Panc1 (cell line): ENCODE data around the gene ZNF775. TPM values are rescaled to one million over a fixed set of nuclear protein-coding genes. Genes with fewer than 3 reads are reported as not detected.

Experiments used
- ATAC-seq: fragments of 200-7000 bp; cut with Tn5 transposase; 2 replicates; pipeline ENCODE4 v1.9.1; 2020; ENCODE audit warnings: mild to moderate bottlenecking, moderate library complexity
- BruUV-seq: library from RNA; stranded (reverse); fragments of 400-500 nt; replicated peaks from 2 replicates; lab custom pipeline; 2021; lab: Mats Ljungman, UMichigan
- CTCF ChIA-PET: fragments of 300-600 bp; sonication (Branson Sonifier 250); formaldehyde crosslinking; loops from one replicate; lab custom pipeline; 2022; ENCODE audit warnings: antibody characterized with exemption; lab: Charles Lee
- POLR2A ChIA-PET: fragments of 300-600 bp; sonication (Branson Sonifier 250); formaldehyde crosslinking; loops from one replicate; lab custom pipeline; 2022; ENCODE audit warnings: antibody characterized with exemption; lab: Charles Lee
- DNase-seq: peaks from one replicate; pipeline ENCODE4 v3.0.0-alpha.2; 2010; ENCODE audit warnings: low read depth, low spot score
- H3K27ac ChIP-seq: 2 replicates; pipeline ENCODE4 v1.5.1; 2011; ENCODE audit warnings: mild to moderate bottlenecking, low read length, inconsistent platforms
- H3K27me3 ChIP-seq: fragments of 200-500 bp; sonication (Bioruptor generic); 2 replicates; pipeline ENCODE4 v1.6.0; 2014; ENCODE audit warnings: low read length, inconsistent platforms; ENCODE audit not compliant: control insufficient read depth, insufficient read depth
- H3K36me3 ChIP-seq: fragments of 200-500 bp; sonication (Bioruptor generic); 2 replicates; pipeline ENCODE4 v1.5.1; 2014; ENCODE audit warnings: inconsistent platforms, mild to moderate bottlenecking, low read length, moderate library complexity; ENCODE audit not compliant: control insufficient read depth, insufficient read depth
- H3K4me1 ChIP-seq: 2 replicates; pipeline ENCODE4 v1.5.1; 2011; ENCODE audit warnings: inconsistent platforms, mild to moderate bottlenecking, low read length, moderate library complexity; ENCODE audit not compliant: control insufficient read depth, insufficient read depth
- H3K4me3 ChIP-seq, 2 experiments: 2 replicates each; pipeline ENCODE4 v1.5.1; 2011 to 2012; ENCODE audit warnings: low read depth in 2 of 2, low read length in 2 of 2, mild to moderate bottlenecking in 2 of 2, inconsistent platforms in 1 of 2, moderate library complexity in 1 of 2
- H3K9me3 ChIP-seq: fragments of 200-500 bp; sonication (Bioruptor generic); 2 replicates; pipeline ENCODE4 v1.5.1; 2014; ENCODE audit warnings: low read depth, mild to moderate bottlenecking, inconsistent platforms, low read length, moderate library complexity; ENCODE audit not compliant: control insufficient read depth, insufficient read depth
- POLR2AphosphoS5 ChIP-seq: IDR thresholded peaks from 2 replicates; pipeline ENCODE4 v1.6.1; 2012; ENCODE audit warnings: mild to moderate bottlenecking, low read depth, low read length, moderate library complexity
- SIN3A ChIP-seq: IDR thresholded peaks from 2 replicates; pipeline ENCODE4 v1.6.1; 2012; ENCODE audit warnings: low read depth, mild to moderate bottlenecking, low read length, moderate library complexity, borderline replicate concordance; ENCODE audit not compliant: insufficient read depth
- TCF7L2 ChIP-seq: IDR thresholded peaks from 2 replicates; pipeline ENCODE4 v1.6.1; 2011; ENCODE audit warnings: mild to moderate bottlenecking, low read depth, low read length, inconsistent platforms
- in situ Hi-C: cut with HindIII; loops from 2 replicates; pipeline ENCODE4 v1.10.0; 2016; ENCODE audit warnings: low sequenced_read_pairs, low pct_unique_long_range_greater_than_20kb
- intact Hi-C: fragments of 100-400 bp; cut with micrococcal nuclease; formaldehyde crosslinking; loops from one replicate; pipeline ENCODE4 v1.10.0; 2022; ENCODE audit not compliant: unreplicated experiment
- total RNA-seq: library from RNA; stranded (reverse); gene quantifications from one replicate; pipeline ENCODE4 v1.2.1, GENCODE V29; 2021; ENCODE audit not compliant: unreplicated experiment
- TF ChIP-seq, protein P1 (sequence below), 2 experiments: IDR thresholded peaks; 2 replicates each; pipeline ENCODE4 v1.6.1; 2011 to 2012; ENCODE audit warnings: low read depth in 2 of 2, control low read depth in 1 of 2, low read length in 1 of 2, mild to moderate bottlenecking in 1 of 2, moderate library complexity in 1 of 2; ENCODE audit not compliant: insufficient read depth in 1 of 2
- TF ChIP-seq, protein P2 (sequence below): fragments of 450-650 bp; IDR thresholded peaks from 2 replicates; pipeline ENCODE4 v1.5.1; 2017; ENCODE audit warnings: mild to moderate bottlenecking

The ZNF775 gene
- total RNA-seq, 1 experiment from 2014 or later = 14.7 TPM

- no peak overlapping the region for H3K4me3 ChIP-seq
- H3K36me3 ChIP-seq = no peaks in the 10 kb centered on the region
- H3K4me1 ChIP-seq = peaks cover 22% of the 10 kb centered on the region
- ChIA-PET POLR2A (no interaction called here), CTCF (interaction anchor here (0.5 to 1.2 kb wide), 2 partner anchors 10 to 581 kb away, joined by 3 read pairs; no protein-coding TSS in a partner anchor)
- H3K27me3 ChIP-seq = no peaks in the 10 kb centered on the region
- in situ Hi-C loops = no loop called here
- H3K9me3 ChIP-seq = no peaks in the 10 kb centered on the region
- intact Hi-C loops = no loop called here
- no TSS peak for BruUV-seq
- H3K27ac ChIP-seq = no peak overlapping the region
- ATAC-seq (no peak), DNase-seq (no peak)
- TF ChIP-seq, protein P1, sequence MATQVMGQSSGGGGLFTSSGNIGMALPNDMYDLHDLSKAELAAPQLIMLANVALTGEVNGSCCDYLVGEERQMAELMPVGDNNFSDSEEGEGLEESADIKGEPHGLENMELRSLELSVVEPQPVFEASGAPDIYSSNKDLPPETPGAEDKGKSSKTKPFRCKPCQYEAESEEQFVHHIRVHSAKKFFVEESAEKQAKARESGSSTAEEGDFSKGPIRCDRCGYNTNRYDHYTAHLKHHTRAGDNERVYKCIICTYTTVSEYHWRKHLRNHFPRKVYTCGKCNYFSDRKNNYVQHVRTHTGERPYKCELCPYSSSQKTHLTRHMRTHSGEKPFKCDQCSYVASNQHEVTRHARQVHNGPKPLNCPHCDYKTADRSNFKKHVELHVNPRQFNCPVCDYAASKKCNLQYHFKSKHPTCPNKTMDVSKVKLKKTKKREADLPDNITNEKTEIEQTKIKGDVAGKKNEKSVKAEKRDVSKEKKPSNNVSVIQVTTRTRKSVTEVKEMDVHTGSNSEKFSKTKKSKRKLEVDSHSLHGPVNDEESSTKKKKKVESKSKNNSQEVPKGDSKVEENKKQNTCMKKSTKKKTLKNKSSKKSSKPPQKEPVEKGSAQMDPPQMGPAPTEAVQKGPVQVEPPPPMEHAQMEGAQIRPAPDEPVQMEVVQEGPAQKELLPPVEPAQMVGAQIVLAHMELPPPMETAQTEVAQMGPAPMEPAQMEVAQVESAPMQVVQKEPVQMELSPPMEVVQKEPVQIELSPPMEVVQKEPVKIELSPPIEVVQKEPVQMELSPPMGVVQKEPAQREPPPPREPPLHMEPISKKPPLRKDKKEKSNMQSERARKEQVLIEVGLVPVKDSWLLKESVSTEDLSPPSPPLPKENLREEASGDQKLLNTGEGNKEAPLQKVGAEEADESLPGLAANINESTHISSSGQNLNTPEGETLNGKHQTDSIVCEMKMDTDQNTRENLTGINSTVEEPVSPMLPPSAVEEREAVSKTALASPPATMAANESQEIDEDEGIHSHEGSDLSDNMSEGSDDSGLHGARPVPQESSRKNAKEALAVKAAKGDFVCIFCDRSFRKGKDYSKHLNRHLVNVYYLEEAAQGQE (IDR thresholded peaks at IDR 0.05; ENCODE audit: insufficient read depth in 1 of 2, low read depth in 2 of 2, low read length in 1 of 2) = no peak
- TF ChIP-seq, protein P2, sequence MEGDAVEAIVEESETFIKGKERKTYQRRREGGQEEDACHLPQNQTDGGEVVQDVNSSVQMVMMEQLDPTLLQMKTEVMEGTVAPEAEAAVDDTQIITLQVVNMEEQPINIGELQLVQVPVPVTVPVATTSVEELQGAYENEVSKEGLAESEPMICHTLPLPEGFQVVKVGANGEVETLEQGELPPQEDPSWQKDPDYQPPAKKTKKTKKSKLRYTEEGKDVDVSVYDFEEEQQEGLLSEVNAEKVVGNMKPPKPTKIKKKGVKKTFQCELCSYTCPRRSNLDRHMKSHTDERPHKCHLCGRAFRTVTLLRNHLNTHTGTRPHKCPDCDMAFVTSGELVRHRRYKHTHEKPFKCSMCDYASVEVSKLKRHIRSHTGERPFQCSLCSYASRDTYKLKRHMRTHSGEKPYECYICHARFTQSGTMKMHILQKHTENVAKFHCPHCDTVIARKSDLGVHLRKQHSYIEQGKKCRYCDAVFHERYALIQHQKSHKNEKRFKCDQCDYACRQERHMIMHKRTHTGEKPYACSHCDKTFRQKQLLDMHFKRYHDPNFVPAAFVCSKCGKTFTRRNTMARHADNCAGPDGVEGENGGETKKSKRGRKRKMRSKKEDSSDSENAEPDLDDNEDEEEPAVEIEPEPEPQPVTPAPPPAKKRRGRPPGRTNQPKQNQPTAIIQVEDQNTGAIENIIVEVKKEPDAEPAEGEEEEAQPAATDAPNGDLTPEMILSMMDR = no peak
- TF ChIP-seq TCF7L2 = no peak
- no peak for TF ChIP-seq POLR2AphosphoS5
- TF ChIP-seq SIN3A = no peak
Observed at GRCh38 chr7:150407588-150408392, 28.7 kb downstream of the ZNF775 start.

DNA sequence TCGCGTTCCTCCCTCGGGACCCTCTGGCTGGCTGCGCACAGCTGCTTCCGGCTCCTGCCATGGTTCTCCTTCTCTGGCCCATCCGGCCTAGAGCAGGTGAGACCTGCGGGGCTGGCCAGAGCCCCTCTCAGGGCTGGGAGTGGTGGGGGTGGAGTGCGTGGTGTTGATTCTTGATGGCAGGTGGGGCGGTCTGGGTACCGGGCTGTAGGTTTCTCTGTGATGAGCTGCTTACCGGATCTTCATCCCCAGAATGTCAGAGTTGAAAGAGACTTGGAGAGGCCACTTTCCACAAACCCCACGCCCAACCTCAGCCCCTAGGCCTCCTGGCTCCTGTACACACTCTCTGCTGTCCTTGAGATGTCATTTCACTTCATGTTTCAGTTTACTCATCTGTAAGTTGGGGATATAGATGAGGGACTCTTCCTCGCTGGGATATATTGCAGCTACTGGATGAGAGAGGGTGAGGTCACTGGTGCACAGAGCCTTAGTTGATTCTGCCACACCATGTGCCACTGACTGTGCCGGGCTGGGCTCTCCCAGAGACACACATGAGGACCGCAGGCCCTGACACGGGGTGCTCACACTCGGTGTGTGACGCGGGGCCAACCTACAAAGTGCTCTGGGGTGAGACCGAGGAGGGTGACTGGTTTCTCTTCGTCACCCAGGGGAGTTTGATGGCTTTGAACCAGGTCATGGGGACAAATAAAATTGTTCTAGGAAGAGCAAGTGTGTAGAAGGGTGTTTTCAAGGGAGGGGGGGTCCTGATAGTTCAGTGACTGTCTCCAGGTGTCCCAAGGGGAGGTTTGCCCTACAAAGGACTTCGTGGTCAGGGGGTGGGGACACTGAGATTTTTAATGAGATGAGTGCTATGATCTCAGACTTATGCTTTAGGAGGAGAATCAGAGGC is 29.5 kb downstream of the ZNF775 start:
- ChIA-PET CTCF (interaction anchor here (0.5 to 0.6 kb wide), 2 partner anchors 16 to 580 kb away, joined by 3 read pairs; no protein-coding TSS in a partner anchor), POLR2A (interaction anchor here (0.7 kb wide), 1 partner anchor 346 kb away, joined by 3 read pairs; no protein-coding TSS in a partner anchor)
- no peaks in the 10 kb centered on the region for H3K27me3 ChIP-seq
- no peaks in the 10 kb centered on the region for H3K36me3 ChIP-seq
- intact Hi-C loops = no loop called here
- ATAC-seq (no peak), DNase-seq (no peak)
- H3K27ac ChIP-seq = no peak overlapping the region
- no peak for TF ChIP-seq SIN3A
- TF ChIP-seq, protein P1 (IDR thresholded peaks at IDR 0.05; ENCODE audit: insufficient read depth in 1 of 2, low read depth in 2 of 2, low read length in 1 of 2) = no peak
- TF ChIP-seq, protein P2 = no peak
- no peak for TF ChIP-seq TCF7L2
- H3K4me3 ChIP-seq = no peak overlapping the region
- H3K9me3 ChIP-seq = no peaks in the 10 kb centered on the region
- in situ Hi-C loops = no loop called here
- no TSS peak for BruUV-seq
- peaks cover 22% of the 10 kb centered on the region for H3K4me1 ChIP-seq
